Upper lobe of left lung (tissue), 6 donors: ENCODE measurements around the gene KCNJ2. TPM values are rescaled to one million over a fixed set of nuclear protein-coding genes. Genes with fewer than 3 reads are reported as not detected.

Source experiments
- ATAC-seq, 2 donors: fragments of 200-7000 bp; cut with Tn5 transposase; one replicate each; pipeline ENCODE4 v1.9.1; 2022; ENCODE audit warnings: mild to moderate bottlenecking in 2 of 2, moderate library complexity in 2 of 2; ENCODE audit not compliant: low FRiP score in 2 of 2
- DNase-seq, 2 donors: peaks; one replicate each; pipeline ENCODE4 v3.0.0-alpha.2; 2019 to 2020
- H3K27ac ChIP-seq, 4 donors: fragments of 200-600 bp; sonication (generic); one replicate each; pipeline ENCODE4 v1.5.1; 2016 to 2019
- H3K27me3 ChIP-seq, 4 donors: fragments of 200-600 bp; sonication (generic); one replicate each; pipeline ENCODE4 v1.5.1; 2017 to 2019
- H3K36me3 ChIP-seq, 4 donors: fragments of 200-600 bp; sonication (generic); one replicate each; pipeline ENCODE4 v1.5.1; 2016 to 2019
- H3K4me1 ChIP-seq, 4 donors: fragments of 200-600 bp; sonication (generic); one replicate each; pipeline ENCODE4 v1.5.1; 2018 to 2019
- H3K4me3 ChIP-seq, 4 donors: fragments of 200-600 bp; sonication (generic); one replicate each; pipeline ENCODE4 v1.5.1; 2017 to 2019; ENCODE audit warnings: mild to moderate bottlenecking in 2 of 4, moderate library complexity in 1 of 4
- H3K9me3 ChIP-seq, 4 donors: fragments of 200-600 bp; sonication (generic); one replicate each; pipeline ENCODE4 v1.5.1; 2018 to 2019
- EP300 ChIP-seq, 4 donors: sonication (generic); formaldehyde crosslinking; IDR thresholded peaks; one replicate each; pipeline ENCODE4 v1.5.1; 2017; ENCODE audit warnings: antibody characterized with exemption in 4 of 4, control low read depth in 2 of 4
- POLR2A ChIP-seq, 4 donors: fragments of 450-650 bp; IDR thresholded peaks; one replicate each; pipeline ENCODE4 v1.5.1; 2016 to 2017; ENCODE audit warnings: antibody characterized with exemption in 4 of 4, mild to moderate bottlenecking in 2 of 4
- POLR2AphosphoS5 ChIP-seq, 2 donors: sonication (generic); formaldehyde crosslinking; IDR thresholded peaks; one replicate each; pipeline ENCODE4 v1.5.1; 2017; ENCODE audit warnings: antibody characterized with exemption in 2 of 2
- WGBS, 2 donors: methylation state at CpG; one replicate each; pipeline ENCODE4 v1.1.5; 2017 to 2018; 5-methylcytosine and 5-hydroxymethylcytosine counted together
- total RNA-seq, 6 donors: library from RNA; depleted of rRNA in 4 of 6; stranded (reverse); fragments of >200 nt in 4 of 6; gene quantifications; one replicate each; pipeline versions ENCODE4 v1.1.0 to v1.2.1, GENCODE V29; 2016 to 2021
- TF ChIP-seq, protein P1 (sequence below), 6 experiments: fragments of 450-650 bp in 4 of 6; fragments of 200-600 bp in 2 of 6; sonication (generic) in 2 of 6; IDR thresholded peaks; one replicate each; pipeline ENCODE4 v1.5.1; 2016 to 2019; ENCODE audit warnings: antibody characterized with exemption in 6 of 6
- donor health status: DM: no; HTN: no; CAD: no; lungs with moderate emphysema.
- donor health status: DM: no; HTN: yes; CAD: no; lungs with severe emphysema.

The KCNJ2 gene
- total RNA-seq, 6 donors from 2014 or later = 4.2 to 24.2 (median 6.2) TPM

DNA sequence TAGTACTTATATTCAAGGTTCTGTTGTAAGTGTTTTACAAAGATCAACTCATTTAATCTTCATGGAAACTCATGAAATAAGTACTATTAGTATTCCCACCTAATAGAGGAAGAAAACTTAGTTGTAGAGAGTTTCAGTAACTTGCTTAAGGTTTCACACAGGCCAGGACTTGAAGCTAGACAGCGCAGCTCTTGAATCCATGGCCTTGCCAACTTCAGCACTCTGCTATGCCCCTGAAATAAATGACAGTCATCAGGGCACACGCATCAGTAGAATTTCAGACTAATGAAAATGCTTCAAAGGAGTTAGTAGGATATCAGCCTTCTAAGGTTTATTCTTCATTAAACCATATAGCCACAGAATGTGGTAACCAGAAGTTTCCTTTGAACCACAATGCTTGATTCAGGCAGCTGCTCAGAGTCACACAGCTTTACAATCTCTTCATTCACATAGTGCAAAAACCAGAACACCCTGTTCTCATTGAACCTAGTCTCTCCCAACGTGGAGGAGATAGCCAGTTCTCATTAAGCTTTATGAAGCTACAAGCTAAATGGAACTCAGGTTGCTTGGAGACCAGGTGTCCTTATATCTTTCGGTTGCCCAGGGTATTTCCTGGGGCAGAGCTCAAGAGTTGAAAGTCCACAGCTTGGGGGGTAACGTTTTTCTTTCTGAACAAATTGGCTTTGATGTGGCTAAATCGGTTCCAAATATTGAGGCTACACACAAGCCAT lies 39.7 kb downstream of the KCNJ2 start:
- TF ChIP-seq, protein P1, sequence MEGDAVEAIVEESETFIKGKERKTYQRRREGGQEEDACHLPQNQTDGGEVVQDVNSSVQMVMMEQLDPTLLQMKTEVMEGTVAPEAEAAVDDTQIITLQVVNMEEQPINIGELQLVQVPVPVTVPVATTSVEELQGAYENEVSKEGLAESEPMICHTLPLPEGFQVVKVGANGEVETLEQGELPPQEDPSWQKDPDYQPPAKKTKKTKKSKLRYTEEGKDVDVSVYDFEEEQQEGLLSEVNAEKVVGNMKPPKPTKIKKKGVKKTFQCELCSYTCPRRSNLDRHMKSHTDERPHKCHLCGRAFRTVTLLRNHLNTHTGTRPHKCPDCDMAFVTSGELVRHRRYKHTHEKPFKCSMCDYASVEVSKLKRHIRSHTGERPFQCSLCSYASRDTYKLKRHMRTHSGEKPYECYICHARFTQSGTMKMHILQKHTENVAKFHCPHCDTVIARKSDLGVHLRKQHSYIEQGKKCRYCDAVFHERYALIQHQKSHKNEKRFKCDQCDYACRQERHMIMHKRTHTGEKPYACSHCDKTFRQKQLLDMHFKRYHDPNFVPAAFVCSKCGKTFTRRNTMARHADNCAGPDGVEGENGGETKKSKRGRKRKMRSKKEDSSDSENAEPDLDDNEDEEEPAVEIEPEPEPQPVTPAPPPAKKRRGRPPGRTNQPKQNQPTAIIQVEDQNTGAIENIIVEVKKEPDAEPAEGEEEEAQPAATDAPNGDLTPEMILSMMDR (IDR thresholded peaks at IDR 0.05) = no peak
- TF ChIP-seq POLR2A (IDR thresholded peaks at IDR 0.05) = no peak
- no peak for TF ChIP-seq POLR2AphosphoS5 (IDR thresholded peaks at IDR 0.05)
- TF ChIP-seq EP300 (IDR thresholded peaks at IDR 0.05) = no peak
- Histone ChIP-seq H3K4me3 (no peak overlapping the region), H3K9me3 (no peaks in the 10 kb centered on the region), H3K27me3 (no peaks in the 10 kb centered on the region), H3K36me3 (no peaks in the 10 kb centered on the region), H3K27ac (no peak overlapping the region), H3K4me1 (peaks cover 0 to 4% (median 0%) of the 10 kb centered on the region in 4 donors)
- DNase-seq = no peak
- 70 to 84% methylated on average over 6 of the region's 6 CpGs for WGBS, 2 donors
- ATAC-seq = no peak

DNA sequence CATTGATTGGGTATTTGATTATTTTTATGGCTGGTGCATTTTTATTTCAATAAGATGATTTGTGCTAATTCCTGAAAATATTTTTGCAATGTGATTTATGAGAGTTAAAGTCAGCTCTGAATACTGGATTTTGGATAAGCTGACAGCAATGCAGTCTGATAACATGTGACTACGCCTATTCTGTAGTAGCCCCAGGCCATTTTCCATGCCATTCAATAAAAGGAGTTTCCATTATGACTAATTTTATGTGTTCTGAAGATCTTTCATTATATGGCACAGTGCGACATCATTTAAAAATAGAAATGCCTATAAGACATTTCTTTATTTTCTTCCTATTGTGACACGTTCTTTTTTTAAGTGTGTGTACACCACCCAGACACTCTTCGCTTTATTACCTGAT lies 46.3 kb downstream of the KCNJ2 start:
- H3K9me3 ChIP-seq = no peaks in the 10 kb centered on the region
- ATAC-seq = no peak
- no peak for DNase-seq
- TF ChIP-seq POLR2A (IDR thresholded peaks at IDR 0.05) (no peak), EP300 (IDR thresholded peaks at IDR 0.05) (no peak), POLR2AphosphoS5 (IDR thresholded peaks at IDR 0.05) (no peak)
- TF ChIP-seq, protein P1 (IDR thresholded peaks at IDR 0.05) = no peak
- no peak overlapping the region for H3K4me3 ChIP-seq
- H3K27ac ChIP-seq = no peak overlapping the region
- 88 to 93% methylated on average over 4 of the region's 4 CpGs for WGBS, 2 donors
- no peaks in the 10 kb centered on the region for H3K36me3 ChIP-seq
- H3K4me1 ChIP-seq = no peaks in the 10 kb centered on the region
- H3K27me3 ChIP-seq = no peaks in the 10 kb centered on the region

DNA sequence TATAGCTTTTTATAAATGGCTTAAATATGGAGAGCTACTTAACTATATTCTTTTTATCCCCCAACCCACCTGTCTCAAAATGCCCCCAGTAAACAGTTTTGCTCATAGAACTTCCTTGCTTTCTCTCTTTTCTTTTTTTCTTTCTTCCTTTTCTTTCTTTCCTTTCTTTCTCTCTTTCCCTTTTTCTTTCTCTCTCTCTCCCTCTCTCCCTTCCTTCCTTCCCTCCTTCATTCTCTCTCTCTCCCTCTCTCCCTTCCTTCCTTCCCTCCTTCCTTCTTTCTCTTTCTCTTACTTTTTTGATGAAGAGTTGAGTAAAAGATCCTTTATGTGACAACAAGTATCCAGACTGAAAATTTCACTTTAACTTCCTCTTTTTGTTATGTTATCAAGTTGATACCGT lies 48.2 kb downstream of the KCNJ2 start:
- DNase-seq = no peak
- 53 to 68% methylated on average over 1 of the region's 1 CpG for WGBS, 2 donors
- H3K4me1 ChIP-seq = no peaks in the 10 kb centered on the region
- H3K36me3 ChIP-seq = no peaks in the 10 kb centered on the region
- no peaks in the 10 kb centered on the region for H3K27me3 ChIP-seq
- H3K4me3 ChIP-seq = no peak overlapping the region
- ATAC-seq = no peak
- no peaks in the 10 kb centered on the region for H3K9me3 ChIP-seq
- H3K27ac ChIP-seq = no peak overlapping the region
- TF ChIP-seq POLR2AphosphoS5 (IDR thresholded peaks at IDR 0.05) (no peak), POLR2A (IDR thresholded peaks at IDR 0.05) (no peak), EP300 (IDR thresholded peaks at IDR 0.05) (no peak)
- TF ChIP-seq, protein P1 (IDR thresholded peaks at IDR 0.05) = no peak

DNA sequence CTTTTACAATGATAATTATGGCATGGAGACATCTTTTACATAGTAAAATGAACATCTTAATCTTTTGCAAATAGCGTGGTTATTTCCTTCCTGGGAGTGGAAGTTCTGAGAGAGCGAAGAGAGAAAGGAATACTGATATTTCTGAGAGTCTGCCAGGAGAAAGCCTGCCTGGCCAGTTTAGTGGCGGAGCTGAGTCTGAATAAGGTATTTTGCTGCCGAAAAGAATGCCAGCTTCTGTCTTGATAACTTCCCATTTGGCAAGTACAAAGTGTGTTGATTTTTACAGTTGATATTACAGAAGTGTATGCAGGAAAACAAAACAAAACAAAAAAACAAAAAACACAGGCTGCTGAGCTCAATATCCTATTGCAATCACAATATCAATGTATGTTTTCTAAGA lies 55.9 kb downstream of the KCNJ2 start:
- TF ChIP-seq POLR2AphosphoS5 (IDR thresholded peaks at IDR 0.05) (no peak), POLR2A (IDR thresholded peaks at IDR 0.05) (no peak), EP300 (IDR thresholded peaks at IDR 0.05) (no peak)
- TF ChIP-seq, protein P1 (IDR thresholded peaks at IDR 0.05) = no peak
- H3K4me3 ChIP-seq = no peak overlapping the region
- DNase-seq (no peak), ATAC-seq (no peak)
- no peaks in the 10 kb centered on the region for H3K27me3 ChIP-seq
- no peak overlapping the region for H3K27ac ChIP-seq
- no peaks in the 10 kb centered on the region for H3K36me3 ChIP-seq
- no peaks in the 10 kb centered on the region for H3K4me1 ChIP-seq
- no peaks in the 10 kb centered on the region for H3K9me3 ChIP-seq
- WGBS, 2 donors = 35 to 39% methylated on average over 4 of the region's 4 CpGs

Other genes with a start within 250 kb of the KCNJ2 start
- gene KCNJ16, start 94.3 kb upstream of the KCNJ2 start, total RNA-seq = 1 to 10 TPM in 2 of 6 donors, under 1 TPM in 3, not detected in 1; 0.20 to 1.4 (median 0.59) TPM